Activated B cell treated with CpG ODN at 0.5 μM for 24 hours (primary cell): ENCODE data around the gene DUS4L. TPM values are rescaled to one million over a fixed set of nuclear protein-coding genes. Genes with fewer than 3 reads are reported as not detected.
A peak's percentile ranks its signal among the peaks of the same experiment; 100 is the strongest.

Source experiments
- ATAC-seq: fragments of 200-7000 bp; cut with Tn5 transposase; one replicate; pipeline ENCODE4 v1.10.0; 2021; ENCODE audit warnings: low read depth, mild to moderate bottlenecking, moderate library complexity
- CTCF ChIA-PET: fragments of 350-600 bp; sonication (Branson Sonifier 250); formaldehyde crosslinking; loops from one replicate; lab custom pipeline; 2021; ENCODE audit warnings: antibody characterized with exemption; lab: Charles Lee
- POLR2A ChIA-PET: fragments of 350-600 bp; sonication (Branson Sonifier 250); formaldehyde crosslinking; loops from one replicate; lab custom pipeline; 2021; ENCODE audit warnings: antibody characterized with exemption; lab: Charles Lee
- DNase-seq: peaks from one replicate; pipeline ENCODE4 v3.0.0; 2022
- H3K27ac Mint-ChIP-seq: one replicate; pipeline ENCODE4 v1.8.0; 2020; ENCODE audit warnings: mixed read lengths
- H3K27me3 Mint-ChIP-seq: one replicate; pipeline ENCODE4 v1.8.0; 2021; ENCODE audit warnings: mixed read lengths
- H3K36me3 Mint-ChIP-seq: one replicate; pipeline ENCODE4 v1.8.0; 2021; ENCODE audit warnings: low read depth, mixed read lengths
- H3K4me1 Mint-ChIP-seq: one replicate; pipeline ENCODE4 v1.8.0; 2021; ENCODE audit warnings: mixed read lengths
- H3K4me3 Mint-ChIP-seq: one replicate; pipeline ENCODE4 v1.8.0; 2020; ENCODE audit warnings: mild to moderate bottlenecking, mixed read lengths
- H3K9me3 Mint-ChIP-seq: one replicate; pipeline ENCODE4 v1.8.0; 2020; ENCODE audit warnings: mixed read lengths
- CTCF ChIP-seq: fragments of 200-600 bp; IDR thresholded peaks from one replicate; pipeline ENCODE4 v1.8.0; 2022; ENCODE audit warnings: antibody characterized with exemption, mild to moderate bottlenecking
- intact Hi-C: fragments of 100-400 bp; cut with micrococcal nuclease; formaldehyde crosslinking; loops from one replicate; pipeline ENCODE4 v1.15.1; 2024
- total RNA-seq: library from RNA; stranded (reverse); gene quantifications from 2 replicates; pipeline ENCODE4 v1.2.3, GENCODE V29; 2022

Gene DUS4L
- 11.0 and 14.6 TPM in 2 replicates for total RNA-seq

GRCh38 chr7:107563775-107564552 is at the start of gene DUS4L, which contains the start of gene COG5:
Gene DUS4L (plus strand): TSS chr7:107563971. CDS start chr7:107567071, 3,100 bp downstream.
Gene COG5 (minus strand): TSS chr7:107563920. CDS start chr7:107563896, 24 bp downstream.
- Mint-ChIP-seq H3K27me3 (no peaks in the 10 kb centered on the region), H3K9me3 (no peaks in the 10 kb centered on the region), H3K4me3 (peak within 1 kb of the TSS; percentile 93), H3K36me3 (peaks cover 10% of the 10 kb centered on the region), H3K27ac (peak within 1 kb of the TSS; percentile 82), H3K4me1 (peaks cover 43% of the 10 kb centered on the region)
- DNase-seq (peak; percentile 83), ATAC-seq (peak; percentile 93)
- ChIA-PET CTCF (interaction anchor here (1.2 to 2.6 kb wide), 2 partner anchors 16 to 97 kb away, joined by 4 to 10 read pairs; partner anchors contain the start of gene SLC26A4), POLR2A (interaction anchor here (0.5 to 3.0 kb wide), 14 partner anchors 9 to 396 kb away, joined by 3 to 28 read pairs (median 4); partner anchors contain the start of genes BCAP29, CBLL1, DLD and SLC26A4)
- no peak for TF ChIP-seq CTCF
- intact Hi-C loops, result loop anchor here (1.0 to 5.0 kb wide), 7 partner anchors 16 to 397 kb away; partner anchors contain the start of genes BCAP29, DLD and HBP1

GRCh38 chr7:107526672-107527071 is 37.1 kb upstream of the DUS4L start:
- TF ChIP-seq CTCF, result no peak
- no peak overlapping the region for H3K27ac Mint-ChIP-seq
- DNase-seq, result no peak
- no peak for ATAC-seq
- ChIA-PET POLR2A (no interaction called here), CTCF (no interaction called here)
- H3K9me3 Mint-ChIP-seq, result no peaks in the 10 kb centered on the region
- intact Hi-C loops, result no loop called here
- H3K4me1 Mint-ChIP-seq, result no peaks in the 10 kb centered on the region
- H3K36me3 Mint-ChIP-seq, result peaks cover 51% of the 10 kb centered on the region
- H3K4me3 Mint-ChIP-seq, result no peak overlapping the region
- no peaks in the 10 kb centered on the region for H3K27me3 Mint-ChIP-seq

GRCh38 chr7:107527196-107527595 is 36.6 kb upstream of the DUS4L start:
- H3K27me3 Mint-ChIP-seq, result no peaks in the 10 kb centered on the region
- H3K4me3 Mint-ChIP-seq, result no peak overlapping the region
- H3K4me1 Mint-ChIP-seq, result no peaks in the 10 kb centered on the region
- no peak for ATAC-seq
- no peaks in the 10 kb centered on the region for H3K9me3 Mint-ChIP-seq
- H3K36me3 Mint-ChIP-seq, result peaks cover 46% of the 10 kb centered on the region
- DNase-seq, result no peak
- no peak for TF ChIP-seq CTCF
- ChIA-PET CTCF (no interaction called here), POLR2A (no interaction called here)
- intact Hi-C loops, result no loop called here
- H3K27ac Mint-ChIP-seq, result no peak overlapping the region

GRCh38 chr7:107528461-107528860 is 35.3 kb upstream of the DUS4L start:
- ATAC-seq (no peak), DNase-seq (no peak)
- no peaks in the 10 kb centered on the region for H3K9me3 Mint-ChIP-seq
- H3K27ac Mint-ChIP-seq, result no peak overlapping the region
- no peak overlapping the region for H3K4me3 Mint-ChIP-seq
- H3K36me3 Mint-ChIP-seq, result peaks cover 41% of the 10 kb centered on the region
- H3K4me1 Mint-ChIP-seq, result no peaks in the 10 kb centered on the region
- POLR2A ChIA-PET, result interaction anchor here (0.6 kb wide), 1 partner anchor 333 kb away, joined by 3 read pairs; no protein-coding TSS in a partner anchor
- H3K27me3 Mint-ChIP-seq, result no peaks in the 10 kb centered on the region
- CTCF ChIA-PET, result no interaction called here
- intact Hi-C loops, result no loop called here
- no peak for TF ChIP-seq CTCF

- Mint-ChIP-seq H3K9me3 (peaks cover 7% of the 10 kb centered on the region), H3K27ac (no peak overlapping the region), H3K27me3 (no peaks in the 10 kb centered on the region), H3K36me3 (peaks cover 50% of the 10 kb centered on the region), H3K4me1 (peaks cover 6% of the 10 kb centered on the region), H3K4me3 (no peak overlapping the region)
- ChIA-PET POLR2A (interaction anchor here (0.7 kb wide), 1 partner anchor 191 kb away, joined by 6 read pairs; no protein-coding TSS in a partner anchor), CTCF (no interaction called here)
- DNase-seq, result no peak
- no peak for ATAC-seq
- no peak for TF ChIP-seq CTCF
- intact Hi-C loops, result no loop called here
These were observed 33.0 kb upstream of the DUS4L start for GRCh38 chr7:107530751-107531150.
